MM.1S (cell line): ENCODE measurements around the gene VPS4A.

ENCODE experiments used
- EZH2 ChIP-seq: fragments of 300-600 bp; sonication (generic); optimal IDR thresholded peaks from 2 replicates; pipeline ENCODE3; 2017; ENCODE audit warnings: low read depth, mild to moderate bottlenecking, antibody characterized with exemption, low read length, mixed read lengths
- EZH2phosphoT487 ChIP-seq: fragments of 300-600 bp; sonication (generic); IDR thresholded peaks from 2 replicates; pipeline ENCODE4 v1.6.1; 2018; ENCODE audit warnings: antibody characterized with exemption, low read length
- TF ChIP-seq, protein P1 (sequence below): fragments of 300-600 bp; sonication (generic); IDR thresholded peaks from 2 replicates; pipeline ENCODE4 v1.5.1; 2016; ENCODE audit warnings: antibody characterized with exemption, low read length, mixed read lengths

DNA sequence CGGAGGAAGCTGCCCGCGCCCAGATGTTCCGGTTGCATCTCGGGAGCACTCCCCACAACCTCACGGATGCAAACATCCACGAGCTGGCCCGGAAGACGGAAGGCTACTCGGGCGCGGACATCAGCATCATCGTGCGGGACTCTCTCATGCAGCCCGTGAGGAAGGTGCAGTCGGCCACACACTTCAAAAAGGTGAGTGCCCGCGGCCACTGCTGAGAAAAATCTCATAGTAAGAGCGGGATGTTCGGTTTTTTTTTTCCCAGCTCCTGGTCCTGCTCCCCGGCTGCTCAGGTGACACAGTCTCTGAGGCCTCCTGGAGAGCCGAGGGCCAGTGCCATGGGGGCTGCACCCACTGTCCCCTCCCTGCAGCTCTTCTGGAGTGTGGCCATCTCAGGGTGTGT lies 9.9 kb downstream of the VPS4A start:
- TF ChIP-seq, protein P1, sequence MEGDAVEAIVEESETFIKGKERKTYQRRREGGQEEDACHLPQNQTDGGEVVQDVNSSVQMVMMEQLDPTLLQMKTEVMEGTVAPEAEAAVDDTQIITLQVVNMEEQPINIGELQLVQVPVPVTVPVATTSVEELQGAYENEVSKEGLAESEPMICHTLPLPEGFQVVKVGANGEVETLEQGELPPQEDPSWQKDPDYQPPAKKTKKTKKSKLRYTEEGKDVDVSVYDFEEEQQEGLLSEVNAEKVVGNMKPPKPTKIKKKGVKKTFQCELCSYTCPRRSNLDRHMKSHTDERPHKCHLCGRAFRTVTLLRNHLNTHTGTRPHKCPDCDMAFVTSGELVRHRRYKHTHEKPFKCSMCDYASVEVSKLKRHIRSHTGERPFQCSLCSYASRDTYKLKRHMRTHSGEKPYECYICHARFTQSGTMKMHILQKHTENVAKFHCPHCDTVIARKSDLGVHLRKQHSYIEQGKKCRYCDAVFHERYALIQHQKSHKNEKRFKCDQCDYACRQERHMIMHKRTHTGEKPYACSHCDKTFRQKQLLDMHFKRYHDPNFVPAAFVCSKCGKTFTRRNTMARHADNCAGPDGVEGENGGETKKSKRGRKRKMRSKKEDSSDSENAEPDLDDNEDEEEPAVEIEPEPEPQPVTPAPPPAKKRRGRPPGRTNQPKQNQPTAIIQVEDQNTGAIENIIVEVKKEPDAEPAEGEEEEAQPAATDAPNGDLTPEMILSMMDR = no peak
- no peak for TF ChIP-seq EZH2
- no peak for TF ChIP-seq EZH2phosphoT487
